ENCODE data around the gene STIMATE.

Gene STIMATE

DNA sequence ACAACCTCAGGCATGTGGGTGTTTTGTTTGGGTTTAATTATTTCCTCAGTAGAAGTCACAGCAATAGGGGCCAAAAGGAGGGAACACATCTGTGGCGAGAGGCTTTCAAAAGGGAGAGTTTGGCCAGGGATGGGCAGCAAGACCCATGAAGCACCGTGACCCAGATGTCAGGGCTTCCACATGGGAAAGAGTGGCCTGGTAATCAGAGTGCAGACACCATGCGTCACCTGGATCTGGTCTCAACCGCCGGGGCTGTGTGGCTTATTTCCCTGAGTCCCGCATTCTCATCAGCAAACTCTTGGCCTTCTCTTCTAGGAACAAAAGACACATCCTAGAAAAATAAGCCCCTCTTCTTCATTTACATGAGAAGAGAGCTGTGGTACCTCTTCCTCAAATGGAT is 50.1 kb downstream of the STIMATE start:
- no peak overlapping the region for H3K4me3 ChIP-seq (ENCODE audit: insufficient read length, low read depth)
- no peak overlapping the region for H3K9ac ChIP-seq (ENCODE audit: insufficient read length, low read depth)
- H3K27me3 ChIP-seq (ENCODE audit: insufficient read depth, insufficient read length) = no peaks in the 10 kb centered on the region
- DNase-seq (ENCODE audit: low read depth, low spot score) = no peak
- peaks cover 11% of the 10 kb centered on the region for H3K4me1 ChIP-seq (ENCODE audit: insufficient read depth, insufficient read length)
- no peaks in the 10 kb centered on the region for H3K9me3 ChIP-seq (ENCODE audit: insufficient read depth, low read length)
- H3K36me3 ChIP-seq (ENCODE audit: insufficient read depth, insufficient read length, low read length) = peaks cover 41% of the 10 kb centered on the region
- TF ChIP-seq ZNF274 (IDR thresholded peaks at IDR 0.05; ENCODE audit: low read depth, low read length) (no peak), SUZ12 (IDR thresholded peaks at IDR 0.05; ENCODE audit: extremely low read depth, insufficient read depth, insufficient read length) (no peak), YY1 (IDR thresholded peaks at IDR 0.05; ENCODE audit: insufficient read depth, insufficient read length) (no peak)

DNA sequence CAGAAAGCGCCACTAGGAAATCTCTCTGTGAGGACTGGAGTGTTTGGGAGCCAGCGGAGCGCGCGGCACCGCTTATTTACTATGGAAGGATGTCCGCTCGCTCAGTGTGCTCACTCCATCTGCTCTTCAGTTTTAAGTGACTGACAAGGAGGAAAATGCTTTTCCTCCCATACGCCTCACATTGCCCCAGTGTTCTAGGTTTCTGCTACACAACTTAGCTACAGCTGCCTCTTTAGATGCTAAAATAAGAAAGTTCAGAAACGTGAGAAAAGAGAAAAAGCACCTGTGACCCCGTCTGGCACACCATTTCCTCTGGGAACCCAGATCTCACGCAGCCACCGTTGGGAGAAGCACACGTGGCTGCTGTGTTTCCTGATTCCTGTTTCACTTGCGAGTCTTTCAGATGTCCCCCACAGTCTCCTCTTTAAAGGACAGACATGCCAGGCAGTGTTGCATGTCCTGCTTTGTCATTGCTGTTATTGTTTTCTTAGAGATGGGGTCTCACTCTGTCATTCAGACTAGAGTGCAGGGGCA is 50.8 kb downstream of the STIMATE start:
- Histone ChIP-seq H3K4me1 (ENCODE audit: insufficient read depth, insufficient read length) (peaks cover 15% of the 10 kb centered on the region), H3K9me3 (ENCODE audit: insufficient read depth, low read length) (no peaks in the 10 kb centered on the region), H3K9ac (ENCODE audit: insufficient read length, low read depth) (no peak overlapping the region), H3K4me3 (ENCODE audit: insufficient read length, low read depth) (no peak overlapping the region), H3K27me3 (ENCODE audit: insufficient read depth, insufficient read length) (no peaks in the 10 kb centered on the region), H3K36me3 (ENCODE audit: insufficient read depth, insufficient read length, low read length) (peaks cover 43% of the 10 kb centered on the region)
- no peak for DNase-seq (ENCODE audit: low read depth, low spot score)
- TF ChIP-seq SUZ12 (IDR thresholded peaks at IDR 0.05; ENCODE audit: extremely low read depth, insufficient read depth, insufficient read length) (no peak), YY1 (IDR thresholded peaks at IDR 0.05; ENCODE audit: insufficient read depth, insufficient read length) (no peak), ZNF274 (IDR thresholded peaks at IDR 0.05; ENCODE audit: low read depth, low read length) (no peak)

GRCh38 chr3:52845691-52846431 is 51.5 kb downstream of the STIMATE start:
- Histone ChIP-seq H3K27me3 (ENCODE audit: insufficient read depth, insufficient read length) (no peaks in the 10 kb centered on the region), H3K4me3 (ENCODE audit: insufficient read length, low read depth) (no peak overlapping the region), H3K4me1 (ENCODE audit: insufficient read depth, insufficient read length) (peaks cover 13% of the 10 kb centered on the region), H3K36me3 (ENCODE audit: insufficient read depth, insufficient read length, low read length) (peaks cover 40% of the 10 kb centered on the region), H3K9me3 (ENCODE audit: insufficient read depth, low read length) (no peaks in the 10 kb centered on the region), H3K9ac (ENCODE audit: insufficient read length, low read depth) (no peak overlapping the region)
- DNase-seq (ENCODE audit: low read depth, low spot score) = no peak
- TF ChIP-seq ZNF274 (IDR thresholded peaks at IDR 0.05; ENCODE audit: low read depth, low read length) (no peak), SUZ12 (IDR thresholded peaks at IDR 0.05; ENCODE audit: extremely low read depth, insufficient read depth, insufficient read length) (no peak), YY1 (IDR thresholded peaks at IDR 0.05; ENCODE audit: insufficient read depth, insufficient read length) (no peak)

DNA sequence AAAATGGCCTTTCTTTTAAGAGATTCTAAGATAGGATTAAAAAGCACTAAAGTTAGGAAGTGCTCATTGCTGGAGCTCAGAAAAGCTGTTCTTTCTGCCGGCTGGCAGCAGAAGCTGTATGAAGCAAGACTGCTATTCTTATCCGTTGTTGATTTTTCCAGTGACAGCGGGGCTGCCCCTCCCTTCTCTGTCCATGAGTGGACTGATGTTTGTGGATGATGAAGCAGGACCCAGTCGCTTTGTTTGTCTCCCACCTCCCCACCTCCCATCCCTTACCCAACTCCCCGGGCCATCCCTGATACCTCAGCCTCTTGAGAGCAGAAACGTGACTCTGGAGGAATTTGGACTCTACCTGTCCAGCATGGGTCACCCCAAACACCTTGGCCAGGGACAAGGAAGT is 52.2 kb downstream of the STIMATE start:
- peaks cover 40% of the 10 kb centered on the region for H3K36me3 ChIP-seq (ENCODE audit: insufficient read depth, insufficient read length, low read length)
- H3K9me3 ChIP-seq (ENCODE audit: insufficient read depth, low read length) = no peaks in the 10 kb centered on the region
- H3K4me1 ChIP-seq (ENCODE audit: insufficient read depth, insufficient read length) = peaks cover 13% of the 10 kb centered on the region
- no peaks in the 10 kb centered on the region for H3K27me3 ChIP-seq (ENCODE audit: insufficient read depth, insufficient read length)
- no peak overlapping the region for H3K9ac ChIP-seq (ENCODE audit: insufficient read length, low read depth)
- no peak for DNase-seq (ENCODE audit: low read depth, low spot score)
- TF ChIP-seq YY1 (IDR thresholded peaks at IDR 0.05; ENCODE audit: insufficient read depth, insufficient read length) = no peak
- TF ChIP-seq SUZ12 (IDR thresholded peaks at IDR 0.05; ENCODE audit: extremely low read depth, insufficient read depth, insufficient read length) = no peak
- TF ChIP-seq ZNF274 (IDR thresholded peaks at IDR 0.05; ENCODE audit: low read depth, low read length) = no peak
- H3K4me3 ChIP-seq (ENCODE audit: insufficient read length, low read depth) = no peak overlapping the region

DNA sequence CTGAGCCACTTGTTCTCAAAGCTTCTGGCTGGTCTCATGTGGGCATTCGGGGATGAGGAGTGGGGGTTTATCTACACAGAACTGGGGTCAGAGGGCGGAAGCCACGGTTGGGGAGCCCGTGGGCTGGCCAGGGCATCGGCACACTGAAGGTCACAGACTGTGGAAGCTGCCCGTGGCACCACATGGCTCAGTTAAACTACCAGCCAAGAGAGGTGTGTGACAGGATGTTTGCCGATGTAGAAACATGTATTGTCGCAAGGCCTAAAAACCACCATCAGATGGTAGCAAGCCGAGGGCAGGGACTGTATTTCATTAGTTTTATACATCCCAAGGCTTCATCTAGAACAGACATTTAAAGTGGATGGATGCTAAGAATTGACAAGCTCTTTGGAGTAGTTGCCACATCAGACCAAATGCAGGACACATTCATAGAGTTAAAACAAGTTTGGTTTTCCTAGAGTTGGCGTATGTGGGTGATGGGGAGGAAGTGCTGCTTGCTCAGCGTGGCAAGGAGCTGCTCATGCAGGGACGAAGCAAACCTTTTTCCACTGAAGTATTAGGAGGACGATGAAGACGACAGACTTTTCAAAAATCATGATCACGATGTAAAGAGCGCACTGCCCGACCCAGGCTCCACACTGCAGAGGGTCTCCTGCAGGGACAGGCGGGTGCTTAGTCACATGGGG is 52.9 kb downstream of the STIMATE start:
- Histone ChIP-seq H3K4me1 (ENCODE audit: insufficient read depth, insufficient read length) (peaks cover 13% of the 10 kb centered on the region), H3K27me3 (ENCODE audit: insufficient read depth, insufficient read length) (no peaks in the 10 kb centered on the region), H3K4me3 (ENCODE audit: insufficient read length, low read depth) (no peak overlapping the region), H3K36me3 (ENCODE audit: insufficient read depth, insufficient read length, low read length) (peaks cover 35% of the 10 kb centered on the region), H3K9me3 (ENCODE audit: insufficient read depth, low read length) (no peaks in the 10 kb centered on the region), H3K9ac (ENCODE audit: insufficient read length, low read depth) (no peak overlapping the region)
- no peak for DNase-seq (ENCODE audit: low read depth, low spot score)
- TF ChIP-seq ZNF274 (IDR thresholded peaks at IDR 0.05; ENCODE audit: low read depth, low read length) = no peak
- TF ChIP-seq YY1 (IDR thresholded peaks at IDR 0.05; ENCODE audit: insufficient read depth, insufficient read length) = no peak
- no peak for TF ChIP-seq SUZ12 (IDR thresholded peaks at IDR 0.05; ENCODE audit: extremely low read depth, insufficient read depth, insufficient read length)

GRCh38 chr3:52843881-52844280 is 53.5 kb downstream of the STIMATE start:
- Histone ChIP-seq H3K4me3 (ENCODE audit: insufficient read length, low read depth) (no peak overlapping the region), H3K4me1 (ENCODE audit: insufficient read depth, insufficient read length) (peaks cover 8% of the 10 kb centered on the region), H3K36me3 (ENCODE audit: insufficient read depth, insufficient read length, low read length) (peaks cover 30% of the 10 kb centered on the region)

More at GRCh38 chr3:52843881-52844280, 53.5 kb downstream of the STIMATE start:
- H3K9me3 ChIP-seq (ENCODE audit: insufficient read depth, low read length) = no peaks in the 10 kb centered on the region
- no peak for DNase-seq (ENCODE audit: low read depth, low spot score)
- no peaks in the 10 kb centered on the region for H3K27me3 ChIP-seq (ENCODE audit: insufficient read depth, insufficient read length)
- TF ChIP-seq SUZ12 (IDR thresholded peaks at IDR 0.05; ENCODE audit: extremely low read depth, insufficient read depth, insufficient read length) (no peak), YY1 (IDR thresholded peaks at IDR 0.05; ENCODE audit: insufficient read depth, insufficient read length) (no peak), ZNF274 (IDR thresholded peaks at IDR 0.05; ENCODE audit: low read depth, low read length) (no peak)
- H3K9ac ChIP-seq (ENCODE audit: insufficient read length, low read depth) = no peak overlapping the region

Measured in NT2/D1 (cell line).